Neural progenitor cell (in vitro differentiated cells): Measurements from ENCODE around the gene DNASE1L3. TPM values are rescaled to one million over a fixed set of nuclear protein-coding genes. Genes with fewer than 3 reads are reported as not detected.
A peak's percentile ranks its signal among the peaks of the same experiment; 100 is the strongest.

Experiments
- DNase-seq: peaks from one replicate; pipeline ENCODE4 v3.0.0-alpha.2; 2016; ENCODE audit warnings: low spot score
- H2AFZ ChIP-seq: fragments of 200-600 bp; sonication (generic); replicated peaks from 2 replicates; pipeline ENCODE4 v1.6.1; 2016; ENCODE audit warnings: antibody characterized with exemption
- H3F3A ChIP-seq: fragments of 200-600 bp; sonication (generic); 2 replicates; pipeline ENCODE4 v1.6.1; 2016; ENCODE audit warnings: antibody characterized with exemption, low read depth
- H3K27ac ChIP-seq: fragments of 200-600 bp; sonication (generic); 2 replicates; pipeline ENCODE4 v1.5.1; 2016; ENCODE audit warnings: mild to moderate bottlenecking
- H3K27me3 ChIP-seq: fragments of 200-600 bp; sonication (generic); 2 replicates; pipeline ENCODE4 v1.6.1; 2016; ENCODE audit warnings: mild to moderate bottlenecking, moderate library complexity
- H3K36me3 ChIP-seq: fragments of 200-600 bp; sonication (generic); 2 replicates; pipeline ENCODE4 v1.5.1; 2016
- H3K4me1 ChIP-seq: fragments of 200-600 bp; sonication (generic); 2 replicates; pipeline ENCODE4 v1.6.1; 2016; ENCODE audit warnings: mixed run types
- H3K4me2 ChIP-seq: fragments of 200-600 bp; sonication (generic); 2 replicates; pipeline ENCODE4 v1.6.1; 2016
- H3K4me3 ChIP-seq: fragments of 200-600 bp; sonication (generic); 2 replicates; pipeline ENCODE4 v1.5.1; 2016
- H3K79me2 ChIP-seq: fragments of 200-600 bp; sonication (generic); 2 replicates; pipeline ENCODE4 v1.6.1; 2016; ENCODE audit warnings: low read depth
- H3K9ac ChIP-seq: fragments of 200-600 bp; sonication (generic); 2 replicates; pipeline ENCODE4 v1.6.1; 2016
- H3K9me3 ChIP-seq: fragments of 200-600 bp; sonication (generic); 2 replicates; pipeline ENCODE4 v1.5.1; 2016; ENCODE audit warnings: low read depth
- H4K20me1 ChIP-seq: fragments of 200-600 bp; sonication (generic); 2 replicates; pipeline ENCODE4 v1.6.1; 2016; ENCODE audit warnings: low read depth
- H3K27ac Mint-ChIP-seq: 3 replicates; pipeline ENCODE4 v1.8.0; 2021; ENCODE audit warnings: mixed read lengths
- H3K27me3 Mint-ChIP-seq: 2 replicates; pipeline ENCODE4 v1.8.0; 2022; ENCODE audit warnings: low read depth, mild to moderate bottlenecking, inconsistent platforms, moderate library complexity, mixed read lengths; ENCODE audit not compliant: insufficient read depth
- H3K36me3 Mint-ChIP-seq: 3 replicates; pipeline ENCODE4 v1.8.0; 2021; ENCODE audit warnings: mixed read lengths
- H3K4me1 Mint-ChIP-seq: 3 replicates; pipeline ENCODE4 v1.8.0; 2021; ENCODE audit warnings: mixed read lengths
- H3K4me3 Mint-ChIP-seq: 3 replicates; pipeline ENCODE4 v1.8.0; 2021; ENCODE audit warnings: mild to moderate bottlenecking, moderate library complexity, mixed read lengths
- H3K9me3 Mint-ChIP-seq: 3 replicates; pipeline ENCODE4 v1.8.0; 2020; ENCODE audit warnings: mixed read lengths
- EZH2 ChIP-seq: fragments of 200-600 bp; sonication (generic); IDR thresholded peaks from 2 replicates; pipeline ENCODE4 v1.6.1; 2017; ENCODE audit warnings: antibody characterized with exemption, mild to moderate bottlenecking, moderate library complexity
- EZH2phosphoT487 ChIP-seq: fragments of 200-600 bp; sonication (generic); IDR thresholded peaks from 2 replicates; pipeline ENCODE4 v1.6.1; 2017; ENCODE audit warnings: antibody characterized with exemption
- total RNA-seq: library from RNA; depleted of rRNA; stranded (reverse); fragments of >200 nt; gene quantifications from 2 replicates; pipeline ENCODE4 v1.2.3, GENCODE V29; 2015; ENCODE audit warnings: low replicate concordance
- TF ChIP-seq, protein P1 (sequence below): fragments of 200-600 bp; sonication (generic); IDR thresholded peaks from 2 replicates; pipeline ENCODE4 v1.5.1; 2017; ENCODE audit warnings: antibody characterized with exemption, mild to moderate bottlenecking

DNASE1L3 gene
- total RNA-seq, 1 donor from 2014 or later: not detected

DNA sequence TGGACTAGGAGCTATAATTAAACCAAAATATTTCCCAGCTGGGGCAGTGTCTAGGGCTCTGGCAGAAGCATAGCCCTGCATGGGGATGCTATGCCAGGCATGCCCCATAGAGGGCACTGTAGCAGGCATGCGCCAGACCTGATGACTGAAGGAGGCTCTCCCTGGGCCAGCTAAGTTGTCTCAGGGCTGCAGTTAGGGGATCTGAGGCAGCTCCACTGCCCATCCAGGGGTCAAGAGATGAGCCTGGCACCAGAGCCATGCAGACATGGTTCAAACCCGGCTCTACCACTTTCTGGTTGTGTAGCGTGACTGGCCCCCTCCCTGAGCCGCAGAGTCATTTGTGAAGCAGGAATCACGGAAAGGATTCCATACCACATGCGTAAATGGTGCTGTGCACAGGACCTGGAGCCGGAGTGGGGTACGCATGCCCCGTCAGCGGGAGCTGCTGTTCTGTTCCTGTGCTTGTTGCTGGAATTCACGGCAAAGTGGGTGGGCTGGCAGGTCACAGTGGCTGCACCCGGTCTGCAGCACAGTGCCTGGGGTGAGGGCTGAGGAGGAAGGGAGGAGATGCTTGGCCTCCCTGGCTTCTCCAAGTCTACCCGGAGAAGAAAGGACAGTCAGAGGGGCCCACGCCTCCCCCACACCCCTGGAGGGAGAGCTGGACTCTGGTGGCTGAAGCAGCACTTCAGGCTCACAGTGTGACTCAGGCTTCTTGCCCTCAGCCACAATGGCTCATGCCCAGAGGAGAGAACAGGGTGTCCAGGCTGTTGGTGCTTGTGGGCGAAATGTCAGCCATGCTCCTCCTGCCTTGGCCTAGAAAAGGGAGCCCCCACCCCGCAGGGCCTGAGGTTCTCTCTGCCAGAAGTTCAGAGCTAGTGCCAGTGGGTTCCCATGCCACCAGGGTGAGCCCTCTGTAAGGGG lies 43.1 kb downstream of the DNASE1L3 start:
- Mint-ChIP-seq H3K27ac (no peak overlapping the region), H3K4me1 (peaks cover 16% of the 10 kb centered on the region), H3K36me3 (peaks cover 11% of the 10 kb centered on the region), H3K27me3 (peaks cover 2% of the 10 kb centered on the region), H3K9me3 (no peaks in the 10 kb centered on the region), H3K4me3 (no peak overlapping the region)
- Histone ChIP-seq H3K79me2 (no peaks in the 10 kb centered on the region), H3K9ac (no peak overlapping the region), H3K27me3 (no peaks in the 10 kb centered on the region), H3K4me2 (no peak overlapping the region), H3K9me3 (no peaks in the 10 kb centered on the region), H3K36me3 (no peaks in the 10 kb centered on the region), H3K27ac (no peak overlapping the region), H4K20me1 (no peaks in the 10 kb centered on the region), H3K4me1 (peaks cover 17% of the 10 kb centered on the region), H3K4me3 (no peak overlapping the region), H3F3A (peaks cover 4% of the 10 kb centered on the region), H2AFZ (no peak overlapping the region)
- TF ChIP-seq, protein P1, sequence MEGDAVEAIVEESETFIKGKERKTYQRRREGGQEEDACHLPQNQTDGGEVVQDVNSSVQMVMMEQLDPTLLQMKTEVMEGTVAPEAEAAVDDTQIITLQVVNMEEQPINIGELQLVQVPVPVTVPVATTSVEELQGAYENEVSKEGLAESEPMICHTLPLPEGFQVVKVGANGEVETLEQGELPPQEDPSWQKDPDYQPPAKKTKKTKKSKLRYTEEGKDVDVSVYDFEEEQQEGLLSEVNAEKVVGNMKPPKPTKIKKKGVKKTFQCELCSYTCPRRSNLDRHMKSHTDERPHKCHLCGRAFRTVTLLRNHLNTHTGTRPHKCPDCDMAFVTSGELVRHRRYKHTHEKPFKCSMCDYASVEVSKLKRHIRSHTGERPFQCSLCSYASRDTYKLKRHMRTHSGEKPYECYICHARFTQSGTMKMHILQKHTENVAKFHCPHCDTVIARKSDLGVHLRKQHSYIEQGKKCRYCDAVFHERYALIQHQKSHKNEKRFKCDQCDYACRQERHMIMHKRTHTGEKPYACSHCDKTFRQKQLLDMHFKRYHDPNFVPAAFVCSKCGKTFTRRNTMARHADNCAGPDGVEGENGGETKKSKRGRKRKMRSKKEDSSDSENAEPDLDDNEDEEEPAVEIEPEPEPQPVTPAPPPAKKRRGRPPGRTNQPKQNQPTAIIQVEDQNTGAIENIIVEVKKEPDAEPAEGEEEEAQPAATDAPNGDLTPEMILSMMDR: peak; percentile 94
- no peak for TF ChIP-seq EZH2
- DNase-seq: peak; percentile 78

DNA sequence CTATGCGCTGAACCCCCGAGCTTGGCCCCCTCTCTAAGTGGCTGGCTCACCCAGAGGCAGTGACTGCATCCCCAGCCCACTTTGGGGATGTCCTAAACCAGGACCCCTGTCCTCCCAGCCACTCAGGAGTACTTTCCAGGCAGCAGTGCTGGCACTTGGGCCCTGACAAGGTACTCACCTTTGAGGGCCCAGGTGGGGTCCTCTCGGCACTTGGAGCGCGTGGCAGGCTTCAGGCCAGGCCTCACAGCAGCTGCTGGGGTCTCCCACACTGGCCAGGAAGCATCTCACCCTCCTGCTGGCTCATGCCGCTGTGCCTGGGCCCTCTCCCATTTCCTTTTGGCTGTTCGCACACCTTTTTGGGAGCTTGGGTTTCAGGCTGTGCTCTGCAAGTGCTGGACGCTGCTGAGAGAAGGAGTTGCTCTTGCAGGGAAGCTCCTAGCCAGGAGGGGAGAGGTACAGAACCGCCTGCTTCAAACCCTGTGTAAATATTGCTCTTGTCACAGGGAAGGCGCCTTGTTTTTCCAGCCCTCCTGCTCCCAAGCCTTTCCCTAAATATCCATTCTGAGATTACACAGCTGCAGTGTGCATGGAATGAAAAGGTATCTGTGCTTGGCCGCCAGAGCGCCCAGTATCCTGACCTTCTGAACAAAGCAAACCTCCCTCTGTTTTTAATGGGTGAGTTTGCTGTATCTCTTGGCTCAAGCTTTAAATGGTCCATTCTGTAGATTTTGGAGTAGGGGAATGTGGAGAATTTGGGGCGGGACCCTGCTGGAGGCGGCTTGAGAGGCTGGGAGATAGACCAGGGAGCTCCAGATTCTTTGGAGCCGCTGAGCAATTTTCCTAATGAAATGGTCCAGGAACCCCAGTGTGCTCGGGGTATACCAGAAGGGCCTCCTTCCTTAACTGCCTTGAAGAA lies 45.6 kb downstream of the DNASE1L3 start:
- Mint-ChIP-seq H3K27me3 (peaks cover 2% of the 10 kb centered on the region), H3K9me3 (no peaks in the 10 kb centered on the region), H3K4me1 (peaks cover 21% of the 10 kb centered on the region), H3K4me3 (no peak overlapping the region), H3K36me3 (peaks cover 22% of the 10 kb centered on the region), H3K27ac (peak overlapping the region; percentile 90)
- H3K79me2 ChIP-seq: no peaks in the 10 kb centered on the region
- H3K27me3 ChIP-seq: no peaks in the 10 kb centered on the region
- H3K9me3 ChIP-seq: no peaks in the 10 kb centered on the region
- H3K4me1 ChIP-seq: peaks cover 17% of the 10 kb centered on the region
- H2AFZ ChIP-seq: no peak overlapping the region
- TF ChIP-seq, protein P1: no peak
- TF ChIP-seq EZH2phosphoT487 (no peak), EZH2 (no peak)
- H4K20me1 ChIP-seq: no peaks in the 10 kb centered on the region
- H3K4me3 ChIP-seq: no peak overlapping the region
- H3K9ac ChIP-seq: no peak overlapping the region
- peak; percentile 74 for DNase-seq
- no peaks in the 10 kb centered on the region for H3K36me3 ChIP-seq
- peak overlapping the region; percentile 34 for H3K4me2 ChIP-seq
- peaks cover 4% of the 10 kb centered on the region for H3F3A ChIP-seq
- H3K27ac ChIP-seq: peak overlapping the region; percentile 89

DNA sequence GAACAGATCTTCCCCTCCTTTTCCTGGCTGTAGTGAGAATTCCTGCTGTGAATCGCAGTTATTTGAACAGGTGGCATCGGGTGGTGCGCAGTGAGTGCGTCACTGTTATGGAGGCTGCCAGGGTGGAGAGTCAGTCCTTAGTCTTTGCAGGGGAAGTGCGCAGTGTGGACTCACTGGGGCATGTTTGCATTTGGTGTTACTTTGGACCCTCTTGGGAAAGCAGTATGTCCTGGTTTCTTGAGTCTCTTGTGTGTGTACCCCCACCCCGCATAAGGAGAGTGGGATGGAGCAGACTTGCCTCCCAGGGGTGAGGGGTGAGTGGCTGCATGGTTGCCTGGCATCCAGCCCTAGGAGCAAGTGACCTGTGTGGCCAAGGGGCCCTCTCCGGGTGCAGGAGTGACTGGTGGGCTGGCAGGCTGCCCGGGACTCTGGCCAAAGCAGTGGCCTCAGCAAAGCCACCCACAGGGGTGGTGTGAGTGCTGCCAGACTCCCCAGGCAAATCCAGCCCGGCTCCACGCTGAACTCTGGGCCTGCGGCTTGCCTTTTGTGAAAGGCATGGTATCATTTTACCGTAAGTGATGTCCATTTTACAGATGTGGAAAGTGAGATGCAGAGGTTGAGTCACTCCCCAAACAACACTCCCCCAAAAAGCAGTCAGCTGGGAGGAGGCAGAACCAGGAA lies 46.4 kb downstream of the DNASE1L3 start:
- H4K20me1 ChIP-seq: no peaks in the 10 kb centered on the region
- peaks cover 4% of the 10 kb centered on the region for H3F3A ChIP-seq
- H3K4me3 ChIP-seq: no peak overlapping the region
- H3K9me3 ChIP-seq: no peaks in the 10 kb centered on the region
- Mint-ChIP-seq H3K27ac (no peak overlapping the region), H3K4me3 (no peak overlapping the region), H3K4me1 (peaks cover 21% of the 10 kb centered on the region), H3K9me3 (no peaks in the 10 kb centered on the region), H3K27me3 (peaks cover 2% of the 10 kb centered on the region), H3K36me3 (peaks cover 21% of the 10 kb centered on the region)
- H2AFZ ChIP-seq: no peak overlapping the region
- no peak for TF ChIP-seq EZH2phosphoT487
- TF ChIP-seq, protein P1: no peak
- no peak for TF ChIP-seq EZH2
- H3K4me1 ChIP-seq: peaks cover 17% of the 10 kb centered on the region
- no peak for DNase-seq
- no peaks in the 10 kb centered on the region for H3K27me3 ChIP-seq
- no peak overlapping the region for H3K27ac ChIP-seq
- no peaks in the 10 kb centered on the region for H3K79me2 ChIP-seq
- no peak overlapping the region for H3K9ac ChIP-seq
- no peak overlapping the region for H3K4me2 ChIP-seq
- H3K36me3 ChIP-seq: no peaks in the 10 kb centered on the region
